ENCODE data around the gene TMEM145. TPM values are rescaled to one million over a fixed set of nuclear protein-coding genes. Genes with fewer than 3 reads are reported as not detected.

The TMEM145 gene
- polyA plus RNA-seq, 3 donors = not detected

DNA sequence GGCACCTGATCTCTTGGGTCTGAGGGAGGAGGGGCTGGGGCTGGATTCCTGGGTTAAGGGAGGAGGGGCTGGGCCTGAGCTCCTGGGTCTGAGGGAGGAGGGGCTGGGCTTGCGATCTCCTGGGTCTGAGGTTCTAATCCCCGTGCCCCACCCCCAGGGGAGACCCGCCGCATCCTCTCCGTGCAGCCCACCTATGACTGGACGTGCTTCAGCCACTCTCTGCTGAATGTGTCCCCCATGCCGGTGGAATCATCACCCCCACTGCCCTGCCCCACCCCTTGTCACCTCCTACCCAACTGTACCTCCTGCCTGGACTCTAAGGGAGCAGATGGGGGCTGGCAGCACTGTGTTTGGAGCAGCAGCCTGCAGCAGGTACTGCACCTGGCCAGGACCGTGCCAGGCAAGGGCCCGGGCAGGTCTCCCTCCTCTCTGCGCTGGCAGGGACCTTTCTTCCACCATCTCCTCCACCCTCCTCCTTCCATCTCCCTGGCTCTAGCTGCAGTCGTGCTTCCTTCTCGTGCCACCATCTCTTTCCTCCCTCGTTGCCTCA lies 49.9 kb downstream of the TMEM145 start:
- no peaks in the 10 kb centered on the region for H3K36me3 ChIP-seq (replicated peaks in 1 of 2; ENCODE audit: control insufficient read depth in 1 of 2, insufficient read depth in 2 of 2, low read length in 2 of 2)
- peak overlapping the region in 5 of 7 donors; percentile 73 to 85 (median 76) for H3K27ac Mint-ChIP-seq
- peaks cover 0 to 1% (median 0%) of the 10 kb centered on the region in 3 donors for H3K27me3 Mint-ChIP-seq (ENCODE audit: low read depth in 3 of 3)
- H3K4me1 Mint-ChIP-seq = peaks cover 14% of the 10 kb centered on the region
- H3K27me3 ChIP-seq (ENCODE audit: control insufficient read depth in 2 of 2, insufficient read depth in 2 of 2, low read length in 2 of 2) = no peaks in the 10 kb centered on the region
- no peaks in the 10 kb centered on the region for H3K79me2 ChIP-seq (ENCODE audit: insufficient read depth, low read length)
- peaks cover 8 to 9% of the 10 kb centered on the region in 2 donors for H3K9me3 ChIP-seq (replicated peaks in 1 of 2; ENCODE audit: control insufficient read depth in 1 of 2, insufficient read depth in 1 of 2, low read length in 2 of 2)
- peaks cover 9 to 14% (median 10%) of the 10 kb centered on the region in 7 donors for H3K9me3 Mint-ChIP-seq
- H3K36me3 Mint-ChIP-seq = peaks cover 14 to 18% of the 10 kb centered on the region in 2 donors
- H3K27ac ChIP-seq (ENCODE audit: low read depth in 1 of 2, low read length in 2 of 2) = peak overlapping the region in 1 of 2 donors; percentile 69
- H3K4me3 Mint-ChIP-seq = no peak overlapping the region
- intact Hi-C loops (cut with micrococcal nuclease) = no loop called here
- no peak overlapping the region for H3K4me3 ChIP-seq (replicated peaks in 1 of 3; ENCODE audit: low read depth in 2 of 3, low read length in 3 of 3)
- H3K9ac ChIP-seq (ENCODE audit: insufficient read depth, low read length, poor library complexity, severe bottlenecking) = no peak overlapping the region
- WGBS (ENCODE audit: insufficient coverage) = 98% methylated on average over 12 of the region's 13 CpGs
- no peaks in the 10 kb centered on the region for H4K20me1 ChIP-seq (ENCODE audit: insufficient read depth, low read length)
- H3K4me2 ChIP-seq (replicated peaks; ENCODE audit: extremely low read depth, low read length, poor library complexity, severe bottlenecking) = no peak overlapping the region
- H3K4me1 ChIP-seq (ENCODE audit: control insufficient read depth in 1 of 2, insufficient read depth in 2 of 2, low read length in 2 of 2) = peaks cover 14 to 18% of the 10 kb centered on the region in 2 donors
- no peak for DNase-seq
- peak overlapping the region; percentile 65 for H2AFZ ChIP-seq (ENCODE audit: insufficient read depth, low read depth, low read length, poor library complexity, severe bottlenecking)
- TF ChIP-seq CTCF (IDR thresholded peaks at IDR 0.05) = no peak

GRCh38 chr19:42363614-42364346 lies 50.7 kb downstream of the TMEM145 start:
- Mint-ChIP-seq H3K4me3 (peak overlapping the region in 1 of 2 donors; percentile 31), H3K36me3 (peaks cover 14 to 18% of the 10 kb centered on the region in 2 donors), H3K4me1 (peaks cover 14% of the 10 kb centered on the region), H3K9me3 (peaks cover 9 to 14% (median 10%) of the 10 kb centered on the region in 7 donors), H3K27me3 (ENCODE audit: low read depth in 3 of 3) (peaks cover 0 to 1% (median 0%) of the 10 kb centered on the region in 3 donors), H3K27ac (peak overlapping the region; percentile 20 to 82 (median 73))
- no peak overlapping the region for H3K4me2 ChIP-seq (replicated peaks; ENCODE audit: extremely low read depth, low read length, poor library complexity, severe bottlenecking)
- H3K9me3 ChIP-seq (replicated peaks in 1 of 2; ENCODE audit: control insufficient read depth in 1 of 2, insufficient read depth in 1 of 2, low read length in 2 of 2) = peaks cover 8 to 9% of the 10 kb centered on the region in 2 donors
- peak overlapping the region; percentile 65 for H2AFZ ChIP-seq (ENCODE audit: insufficient read depth, low read depth, low read length, poor library complexity, severe bottlenecking)
- peak overlapping the region; percentile 15 to 69 for H3K27ac ChIP-seq (ENCODE audit: low read depth in 1 of 2, low read length in 2 of 2)
- intact Hi-C loops (cut with micrococcal nuclease) = no loop called here
- DNase-seq = peak; percentile 42 to 50 (median 44)
- no peaks in the 10 kb centered on the region for H3K79me2 ChIP-seq (ENCODE audit: insufficient read depth, low read length)
- TF ChIP-seq CTCF (IDR thresholded peaks at IDR 0.05) = no peak
- H4K20me1 ChIP-seq (ENCODE audit: insufficient read depth, low read length) = no peaks in the 10 kb centered on the region
- no peaks in the 10 kb centered on the region for H3K27me3 ChIP-seq (ENCODE audit: control insufficient read depth in 2 of 2, insufficient read depth in 2 of 2, low read length in 2 of 2)
- 75% methylated on average over 10 of the region's 17 CpGs for WGBS (ENCODE audit: insufficient coverage)
- peaks cover 14 to 18% of the 10 kb centered on the region in 2 donors for H3K4me1 ChIP-seq (ENCODE audit: control insufficient read depth in 1 of 2, insufficient read depth in 2 of 2, low read length in 2 of 2)
- H3K36me3 ChIP-seq (replicated peaks in 1 of 2; ENCODE audit: control insufficient read depth in 1 of 2, insufficient read depth in 2 of 2, low read length in 2 of 2) = no peaks in the 10 kb centered on the region
- H3K9ac ChIP-seq (ENCODE audit: insufficient read depth, low read length, poor library complexity, severe bottlenecking) = no peak overlapping the region
- no peak overlapping the region for H3K4me3 ChIP-seq (replicated peaks in 1 of 3; ENCODE audit: low read depth in 2 of 3, low read length in 3 of 3)
